Activated T-helper 9 cell treated with anti-CD3 and anti-CD28 coated beads, Interleukin-2, amount 50 U/mL, for 16 hours (primary cell): Measurements from ENCODE around the gene MYZAP.

Source experiments
- DNase-seq: peaks from one replicate; pipeline ENCODE4 v3.0.0-alpha.2; 2020; ENCODE audit warnings: low read depth

The MYZAP gene

GRCh38 chr15:57663262-57663661 is 71.6 kb downstream of the MYZAP start:
- DNase-seq: no peak

GRCh38 chr15:57665194-57665593 is 73.5 kb downstream of the MYZAP start:
- DNase-seq: no peak

- DNase-seq: no peak
Observed at GRCh38 chr15:57665939-57666338, 74.2 kb downstream of the MYZAP start.

- no peak for DNase-seq
Observed at GRCh38 chr15:57667171-57667849, 75.6 kb downstream of the MYZAP start.

- DNase-seq: no peak
Observed at GRCh38 chr15:57668016-57668415, 76.3 kb downstream of the MYZAP start.

- no peak for DNase-seq
Observed at GRCh38 chr15:57671636-57672035, 79.9 kb downstream of the MYZAP start.

GRCh38 chr15:57675481-57676181 is 83.9 kb downstream of the MYZAP start:
- no peak for DNase-seq

- DNase-seq: no peak
Observed at GRCh38 chr15:57676585-57676984, 84.9 kb downstream of the MYZAP start.

- no peak for DNase-seq
Observed at GRCh38 chr15:57677204-57677603, 85.5 kb downstream of the MYZAP start.

GRCh38 chr15:57680021-57680420 is 88.3 kb downstream of the MYZAP start:
- no peak for DNase-seq

- no peak for DNase-seq
Observed at GRCh38 chr15:57681011-57681410, 89.3 kb downstream of the MYZAP start.

GRCh38 chr15:57683481-57683880 is 91.8 kb downstream of the MYZAP start:
- DNase-seq: no peak

- no peak for DNase-seq
Observed at GRCh38 chr15:57684491-57685151, 92.9 kb downstream of the MYZAP start.

- DNase-seq: no peak
Observed at GRCh38 chr15:57685306-57686095, 93.8 kb downstream of the MYZAP start.

GRCh38 chr15:57686657-57687056 is 95.0 kb downstream of the MYZAP start:
- no peak for DNase-seq

GRCh38 chr15:57690341-57690966 is 98.8 kb downstream of the MYZAP start:
- no peak for DNase-seq

- no peak for DNase-seq
Observed at GRCh38 chr15:57691082-57691481, 99.4 kb downstream of the MYZAP start.

- DNase-seq: no peak
Observed at GRCh38 chr15:57692709-57693108, 101.0 kb downstream of the MYZAP start.

GRCh38 chr15:57694279-57694678 is 102.6 kb downstream of the MYZAP start:
- DNase-seq: no peak

GRCh38 chr15:57696146-57696545 is 104.4 kb downstream of the MYZAP start:
- DNase-seq: no peak

- no peak for DNase-seq
Observed at GRCh38 chr15:57697588-57697987, 105.9 kb downstream of the MYZAP start.

GRCh38 chr15:57698243-57698642 is 106.5 kb downstream of the MYZAP start:
- no peak for DNase-seq
